Fibroblast of skin of back (primary cell): Measurements from ENCODE around the gene USP5.

Source experiments
- DNase-seq: peaks from one replicate; pipeline ENCODE4 v3.0.0-alpha.2; 2013

The USP5 gene

DNA sequence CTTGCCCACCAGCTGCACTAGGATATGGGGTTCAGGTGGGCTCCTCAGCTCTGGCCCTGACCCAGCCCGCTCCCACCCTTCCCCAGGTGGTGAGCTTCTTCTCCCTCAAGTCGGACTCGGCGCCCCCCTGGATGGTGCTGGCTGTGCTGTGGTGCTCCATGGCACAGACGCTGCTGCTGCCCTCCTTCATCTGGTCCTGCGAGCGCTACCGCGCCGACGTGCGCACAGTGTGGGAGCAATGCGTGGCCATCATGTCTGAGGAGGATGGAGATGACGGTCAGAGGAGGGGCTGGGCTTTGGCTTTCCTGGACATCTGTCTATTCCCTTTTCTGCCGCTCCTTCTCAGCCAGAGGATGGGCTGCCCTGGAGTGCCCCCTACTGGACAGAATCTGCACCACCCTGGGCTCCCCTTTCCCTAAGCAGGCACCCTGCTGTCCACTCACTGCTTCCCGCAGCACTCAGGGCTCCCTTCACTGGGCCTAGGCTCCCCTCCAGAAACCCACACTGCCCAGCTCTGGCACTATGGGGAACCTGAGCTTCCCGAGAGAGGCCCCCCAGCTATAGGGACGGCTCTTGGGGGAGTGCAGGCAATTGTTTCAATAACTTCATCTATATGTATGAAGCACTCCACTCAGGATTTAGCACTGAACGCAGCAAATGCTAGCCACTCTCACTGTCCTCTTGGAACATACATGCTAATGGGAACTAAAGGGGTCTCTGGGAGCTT is 26.4 kb upstream of the USP5 start:
- DNase-seq, result peak; percentile 82

DNA sequence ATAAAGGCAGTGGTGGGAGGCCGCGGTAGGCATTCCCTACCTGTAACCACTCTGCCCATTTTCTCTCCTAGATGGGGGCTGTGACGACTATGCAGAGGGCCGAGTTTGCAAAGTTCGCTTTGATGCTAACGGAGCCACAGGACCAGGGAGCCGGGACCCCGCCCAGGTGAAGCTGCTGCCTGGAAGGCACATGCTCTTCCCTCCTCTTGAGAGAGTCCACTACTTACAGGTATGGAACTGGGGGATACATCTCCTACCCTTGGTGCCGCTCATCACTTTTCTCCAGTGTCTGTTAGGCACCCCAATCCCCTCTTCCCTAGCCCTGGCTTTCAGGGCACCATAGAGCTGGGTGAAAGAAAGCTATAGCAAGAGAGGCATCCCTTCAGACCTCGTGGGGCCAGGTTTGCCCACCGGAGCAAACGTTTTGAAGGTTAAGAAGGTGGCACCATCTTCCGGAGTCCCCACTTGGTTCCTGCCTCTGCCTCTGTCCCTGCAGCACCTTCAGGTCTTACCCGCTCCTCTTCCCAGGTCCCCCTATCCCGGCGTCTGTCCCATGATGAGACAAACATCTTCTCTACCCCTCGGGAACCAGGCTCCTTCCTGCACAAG is 25.7 kb upstream of the USP5 start:
- no peak for DNase-seq

DNA sequence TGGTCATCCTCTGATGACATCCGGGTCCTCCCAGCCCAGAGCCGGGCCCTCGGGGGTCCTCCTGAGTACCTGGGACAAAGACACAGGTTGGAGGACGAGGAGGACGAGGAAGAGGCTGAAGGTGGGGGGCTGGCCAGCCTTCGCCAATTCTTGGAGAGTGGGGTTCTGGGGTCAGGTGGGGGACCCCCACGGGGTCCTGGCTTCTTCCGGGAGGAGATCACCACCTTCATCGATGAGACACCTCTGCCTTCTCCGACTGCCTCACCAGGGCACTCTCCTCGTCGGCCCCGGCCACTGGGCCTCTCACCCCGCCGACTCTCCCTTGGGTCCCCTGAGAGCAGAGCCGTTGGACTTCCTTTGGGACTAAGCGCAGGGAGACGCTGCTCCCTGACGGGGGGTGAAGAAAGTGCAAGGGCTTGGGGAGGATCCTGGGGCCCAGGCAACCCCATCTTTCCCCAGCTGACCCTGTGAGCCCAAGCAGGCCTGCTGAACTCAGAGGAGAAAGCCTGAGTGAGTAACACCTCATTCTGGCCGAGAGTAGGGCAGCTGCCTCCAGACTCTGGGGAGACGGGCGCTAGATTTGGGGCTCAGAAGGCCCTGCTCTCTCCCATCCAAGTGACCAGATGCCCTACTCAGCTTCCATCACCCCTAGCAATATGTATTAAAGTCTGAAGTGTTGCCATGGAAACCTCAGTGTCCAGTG is 25.1 kb upstream of the USP5 start:
- DNase-seq, result no peak

DNA sequence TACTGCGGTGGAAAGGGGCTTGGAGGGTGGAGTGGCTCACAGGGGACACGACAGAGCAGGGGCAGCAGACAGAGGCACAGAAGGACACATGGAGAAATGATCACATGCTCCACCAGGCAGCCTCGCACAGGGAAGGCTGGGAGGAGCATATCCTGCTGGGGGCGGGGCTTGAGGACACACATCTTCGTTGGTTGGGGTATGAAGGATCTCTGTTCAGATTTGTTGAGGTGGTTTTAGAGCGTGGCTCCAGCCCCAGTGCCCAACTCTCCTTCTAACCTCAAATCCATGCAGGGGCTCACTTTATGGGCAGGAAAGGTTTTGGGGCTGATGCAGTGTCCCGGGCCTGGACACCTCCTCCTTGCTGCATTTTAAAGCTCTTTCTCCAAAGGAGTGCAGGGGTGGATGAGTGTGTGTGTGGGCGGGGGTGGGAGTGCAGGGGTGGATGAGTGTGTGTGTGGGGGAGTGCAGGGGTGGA is 24.5 kb upstream of the USP5 start:
- DNase-seq, result peak; percentile 85

DNA sequence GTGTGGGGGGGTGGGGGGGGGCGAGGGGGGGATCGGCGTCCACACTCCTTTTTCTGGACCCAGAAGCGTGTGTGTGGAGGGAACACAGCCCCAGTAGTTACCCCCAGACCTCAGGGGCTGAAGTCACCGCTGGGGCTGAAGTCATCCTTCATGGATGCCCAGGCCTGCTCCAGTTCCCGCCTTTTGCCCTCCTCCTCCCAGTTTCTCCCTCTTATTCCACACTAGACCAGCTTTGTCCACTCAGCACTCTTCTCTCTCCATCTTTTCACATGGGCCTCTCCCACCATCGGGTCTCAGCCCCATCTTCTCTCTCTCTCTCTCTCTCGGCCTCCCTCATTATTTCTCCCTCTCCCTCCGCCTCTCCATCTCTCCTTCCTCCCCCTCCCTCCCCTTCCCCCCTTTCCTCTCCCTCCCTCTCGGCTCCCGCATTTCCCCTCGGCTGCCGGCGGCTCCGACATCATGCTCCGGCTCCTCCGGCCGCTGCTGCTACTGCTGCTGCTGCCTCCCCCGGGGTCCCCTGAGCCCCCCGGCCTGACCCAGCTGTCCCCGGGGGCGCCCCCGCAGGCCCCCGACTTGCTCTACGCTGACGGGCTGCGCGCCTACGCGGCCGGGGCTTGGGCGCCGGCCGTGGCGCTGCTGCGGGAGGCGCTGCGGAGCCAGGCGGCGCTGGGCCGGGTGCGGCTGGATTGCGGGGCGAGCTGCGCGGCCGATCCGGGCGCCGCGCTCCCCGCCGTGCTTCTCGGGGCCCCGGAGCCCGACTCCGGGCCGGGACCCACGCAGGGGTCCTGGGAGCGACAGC is 23.8 kb upstream of the USP5 start, which contains the start of gene P3H3:
Gene P3H3 (plus strand): TSS at position 426 of the 799 bp plus-strand sequence. CDS start 34 bp downstream, at position 460.
- DNase-seq, result peak; percentile 65

DNA sequence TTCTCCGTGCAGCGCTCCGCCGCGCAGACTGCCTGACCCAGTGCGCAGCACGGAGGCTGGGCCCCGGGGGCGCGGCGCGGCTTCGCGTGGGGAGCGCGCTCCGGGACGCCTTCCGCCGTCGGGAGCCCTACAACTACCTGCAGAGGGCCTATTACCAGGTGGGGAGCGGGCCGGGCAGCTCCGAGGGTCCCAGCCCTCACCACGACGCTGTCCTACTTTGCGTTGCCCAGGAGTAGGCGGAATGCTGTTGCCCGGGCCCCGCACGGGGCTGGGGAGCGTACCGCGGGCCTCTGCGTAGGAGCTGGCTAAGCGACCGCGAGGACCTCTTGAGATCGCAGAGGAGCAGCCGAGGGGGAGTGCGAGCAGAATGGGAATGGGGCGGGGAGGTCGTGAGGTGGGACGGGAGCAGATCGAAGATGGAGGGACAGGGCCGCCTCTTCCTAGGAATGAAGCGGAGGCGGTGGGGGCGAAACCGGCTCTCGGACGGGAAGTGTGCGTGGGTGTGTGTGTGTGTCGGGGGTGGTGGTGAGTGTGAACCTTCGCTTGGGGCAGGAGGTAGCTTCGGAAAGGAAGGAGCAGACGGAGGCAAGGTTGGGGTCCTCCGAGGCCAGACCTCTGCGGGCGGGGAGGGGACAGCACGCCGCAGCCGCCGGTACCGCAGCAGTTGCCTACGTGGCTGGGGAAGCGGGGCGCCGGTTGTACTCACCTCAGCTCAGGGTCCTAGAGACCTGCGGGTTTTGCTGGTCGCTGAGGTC is 23.0 kb upstream of the USP5 start:
- peak; percentile 58 for DNase-seq

DNA sequence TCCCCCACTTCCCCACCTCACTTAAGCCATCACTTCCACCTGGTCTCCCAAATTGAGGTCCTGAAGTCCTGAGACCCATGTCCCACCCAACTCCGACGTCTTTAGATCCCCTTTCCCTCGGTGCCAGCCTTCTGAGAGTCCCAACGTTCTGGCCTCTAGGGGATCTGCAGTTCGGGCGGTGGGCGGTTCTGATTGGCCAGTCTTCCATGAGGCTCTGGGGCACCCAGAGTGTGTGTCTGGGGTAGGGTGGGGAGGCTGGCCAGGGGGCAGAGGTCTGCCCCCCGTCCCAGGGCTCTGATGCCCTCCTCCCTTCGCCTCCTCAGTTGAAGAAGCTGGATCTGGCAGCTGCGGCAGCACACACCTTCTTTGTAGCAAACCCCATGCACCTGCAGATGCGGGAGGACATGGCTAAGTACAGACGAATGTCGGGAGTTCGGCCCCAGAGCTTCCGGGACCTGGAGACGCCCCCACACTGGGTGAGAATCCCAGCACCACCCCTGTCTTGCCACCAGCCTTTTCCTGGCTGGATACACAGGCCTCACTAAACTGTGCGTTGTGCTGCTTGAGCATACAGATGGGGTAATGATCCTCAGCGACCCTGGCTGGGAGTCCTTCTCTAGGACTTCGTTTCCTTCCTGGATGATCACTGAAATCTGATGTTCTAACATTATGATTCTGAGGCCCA is 22.3 kb upstream of the USP5 start:
- DNase-seq, result peak; percentile 60

DNA sequence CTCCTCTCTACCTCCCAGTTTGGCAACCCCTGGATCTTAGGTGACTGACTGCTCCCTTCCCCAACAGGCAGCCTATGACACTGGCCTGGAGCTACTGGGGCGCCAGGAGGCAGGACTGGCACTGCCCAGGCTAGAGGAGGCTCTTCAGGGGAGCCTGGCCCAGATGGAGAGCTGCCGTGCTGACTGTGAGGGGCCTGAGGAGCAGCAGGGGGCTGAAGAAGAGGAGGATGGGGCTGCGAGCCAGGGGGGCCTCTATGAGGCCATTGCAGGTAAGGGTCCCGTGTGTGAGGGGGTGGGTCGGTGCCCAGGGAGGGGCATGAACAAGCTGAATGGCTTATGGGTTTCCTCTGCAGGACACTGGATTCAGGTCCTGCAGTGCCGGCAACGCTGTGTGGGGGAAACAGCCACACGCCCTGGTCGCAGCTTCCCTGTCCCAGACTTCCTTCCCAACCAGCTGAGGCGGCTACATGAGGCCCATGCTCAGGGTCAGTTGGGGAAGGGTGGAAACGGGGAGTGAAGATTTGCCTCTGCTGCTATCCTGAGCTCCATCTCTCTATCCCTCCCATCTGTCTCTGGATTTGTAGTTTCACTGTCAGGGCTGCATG is 21.6 kb upstream of the USP5 start:
- DNase-seq, result no peak

DNA sequence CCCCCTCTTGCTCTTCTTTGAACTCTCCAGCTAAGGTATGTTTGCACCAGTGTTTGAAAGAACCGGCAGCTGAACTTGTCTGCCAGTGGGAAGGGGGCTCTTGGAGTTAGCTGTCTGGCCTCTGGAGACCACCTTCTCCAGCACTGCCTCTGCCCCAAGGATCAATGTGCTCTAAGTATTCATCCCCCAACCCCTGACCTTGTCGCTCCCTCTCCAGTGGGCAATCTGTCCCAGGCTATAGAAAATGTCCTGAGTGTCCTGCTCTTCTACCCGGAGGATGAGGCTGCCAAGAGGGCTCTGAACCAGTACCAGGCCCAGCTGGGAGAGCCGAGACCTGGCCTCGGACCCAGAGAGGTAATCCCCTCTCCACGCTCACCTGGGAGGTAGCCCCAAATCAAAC is 21.0 kb upstream of the USP5 start:
- DNase-seq, result no peak

DNA sequence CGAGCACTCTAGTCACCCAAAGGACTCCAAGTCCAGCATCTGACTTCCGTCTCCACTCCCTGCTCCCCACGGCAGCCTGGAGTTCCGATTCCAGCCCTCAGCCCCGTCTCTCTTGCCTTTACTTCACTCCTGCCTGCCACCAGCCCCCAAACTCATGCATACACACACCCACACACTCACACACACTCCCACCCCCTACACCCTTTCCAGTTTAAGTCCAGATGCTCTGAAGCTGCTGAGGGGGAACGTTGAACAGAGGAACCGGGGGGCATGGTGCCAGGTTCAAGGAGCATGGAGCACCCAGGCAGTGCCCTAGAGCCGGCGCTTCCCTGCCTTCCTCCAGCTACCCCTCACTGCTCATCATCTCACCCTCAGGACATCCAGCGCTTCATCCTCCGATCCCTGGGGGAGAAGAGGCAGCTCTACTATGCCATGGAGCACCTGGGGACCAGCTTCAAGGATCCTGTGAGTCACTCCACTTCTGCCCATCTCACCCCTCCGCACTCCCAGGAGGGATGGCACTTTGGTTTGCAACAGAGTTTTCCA is 20.4 kb upstream of the USP5 start:
- DNase-seq, result no peak

DNA sequence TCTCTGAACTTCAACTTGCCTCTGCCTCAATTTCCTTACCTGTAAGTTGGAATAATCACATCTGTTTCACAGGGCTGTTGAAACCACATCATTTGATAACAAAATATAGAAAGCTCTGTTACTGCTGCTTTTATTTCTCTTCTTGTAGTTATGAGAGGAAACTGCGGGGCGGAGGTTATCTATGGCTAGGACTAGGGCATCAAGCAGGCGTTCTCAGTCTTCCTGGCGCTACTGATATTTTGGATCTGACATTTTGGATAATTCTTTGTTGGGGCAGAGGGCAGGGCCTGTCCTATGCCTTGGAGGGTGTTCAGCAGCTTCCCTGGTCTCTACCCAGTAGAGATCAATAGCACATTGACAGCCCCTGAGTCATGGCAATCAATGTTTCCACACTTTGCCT is 19.8 kb upstream of the USP5 start:
- DNase-seq, result no peak

DNA sequence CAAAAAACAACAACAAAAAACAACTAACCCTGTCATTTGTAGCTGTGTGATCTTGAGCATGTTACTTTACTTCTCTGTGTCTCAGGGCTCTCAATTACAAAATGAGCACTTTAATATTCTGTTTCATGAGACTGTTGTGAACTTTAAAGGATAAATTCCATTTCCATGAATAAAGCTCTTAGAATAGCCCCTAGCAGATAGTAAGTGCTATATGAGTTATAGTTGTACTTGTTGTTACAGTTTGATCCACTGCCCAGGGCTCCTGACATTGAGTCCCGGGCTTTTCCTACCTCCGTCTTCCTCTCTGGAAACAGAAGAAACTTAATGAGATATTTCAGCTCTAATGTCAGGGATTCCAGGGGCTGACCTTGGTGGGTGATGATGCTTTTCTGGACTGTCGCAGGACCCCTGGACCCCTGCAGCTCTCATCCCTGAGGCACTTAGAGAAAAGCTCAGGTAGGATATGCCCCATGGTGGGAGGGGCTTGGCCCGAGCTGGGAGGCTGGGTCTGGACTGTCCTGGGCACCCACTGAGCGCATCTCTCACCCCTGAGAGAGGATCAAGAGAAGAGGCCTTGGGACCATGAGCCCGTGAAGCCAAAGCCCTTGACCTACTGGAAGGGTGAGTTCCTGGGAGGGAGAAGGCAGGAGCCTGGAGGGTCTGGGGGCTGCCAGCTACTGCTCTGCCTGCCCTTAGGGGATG is 18.6 kb upstream of the USP5 start:
- no peak for DNase-seq

DNA sequence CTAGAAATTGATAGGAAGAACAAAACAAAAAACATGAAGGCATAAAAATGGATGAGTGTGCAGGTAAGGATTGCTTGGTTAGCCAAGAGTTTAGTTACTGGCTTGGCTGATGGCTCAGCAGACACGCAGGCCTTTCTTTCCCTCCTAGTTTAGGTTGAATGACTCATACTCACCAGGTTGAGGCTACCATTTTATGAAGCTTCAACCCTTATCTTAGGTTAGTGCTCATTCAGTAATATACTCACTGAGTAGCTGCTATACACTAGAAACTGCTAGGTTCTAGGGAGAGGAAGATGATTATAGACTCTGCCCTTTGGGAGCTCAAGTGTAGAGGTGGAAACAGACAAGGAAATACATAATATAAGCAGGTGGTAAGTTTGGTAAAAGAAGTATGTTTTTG is 17.7 kb upstream of the USP5 start:
- no peak for DNase-seq

DNA sequence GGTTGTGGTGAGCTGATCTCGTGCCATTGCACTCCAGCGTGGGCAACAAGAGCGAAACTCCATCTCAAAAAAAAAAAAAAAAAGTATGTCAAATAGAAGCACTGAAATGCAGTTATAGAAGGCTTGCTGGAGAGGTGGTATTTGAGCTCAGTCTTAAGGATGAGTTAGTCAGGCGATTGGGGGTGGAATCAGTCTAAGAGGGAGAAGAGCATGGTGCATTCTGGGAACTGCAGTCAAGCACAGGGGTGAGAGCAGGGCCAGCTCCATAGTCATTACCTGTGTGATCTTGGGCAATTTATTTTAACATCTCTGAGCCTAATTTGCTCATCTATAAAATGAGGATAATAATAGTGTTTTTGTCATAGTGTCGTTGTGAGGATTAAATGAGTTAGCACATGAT is 17.1 kb upstream of the USP5 start:
- DNase-seq, result no peak

DNA sequence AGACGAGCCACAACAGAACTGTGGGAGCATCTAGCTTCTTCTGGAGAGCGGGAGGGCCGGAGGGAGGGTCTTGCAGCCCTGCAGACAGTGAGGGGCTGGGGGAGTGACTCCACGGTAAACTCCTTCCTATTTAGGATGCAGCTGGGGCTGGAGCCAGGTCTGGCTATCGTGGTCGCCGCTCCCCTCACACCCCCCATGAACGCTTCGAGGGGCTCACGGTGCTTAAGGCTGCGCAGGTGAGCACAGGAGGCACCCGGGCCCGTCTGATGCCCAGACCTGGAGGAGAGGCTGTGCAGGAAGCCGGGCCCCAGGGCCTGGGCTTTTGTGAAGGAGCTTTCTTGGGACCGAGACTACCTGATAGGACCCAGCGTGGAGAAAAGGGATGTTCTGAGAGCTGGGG is 15.1 kb upstream of the USP5 start:
- no peak for DNase-seq

DNA sequence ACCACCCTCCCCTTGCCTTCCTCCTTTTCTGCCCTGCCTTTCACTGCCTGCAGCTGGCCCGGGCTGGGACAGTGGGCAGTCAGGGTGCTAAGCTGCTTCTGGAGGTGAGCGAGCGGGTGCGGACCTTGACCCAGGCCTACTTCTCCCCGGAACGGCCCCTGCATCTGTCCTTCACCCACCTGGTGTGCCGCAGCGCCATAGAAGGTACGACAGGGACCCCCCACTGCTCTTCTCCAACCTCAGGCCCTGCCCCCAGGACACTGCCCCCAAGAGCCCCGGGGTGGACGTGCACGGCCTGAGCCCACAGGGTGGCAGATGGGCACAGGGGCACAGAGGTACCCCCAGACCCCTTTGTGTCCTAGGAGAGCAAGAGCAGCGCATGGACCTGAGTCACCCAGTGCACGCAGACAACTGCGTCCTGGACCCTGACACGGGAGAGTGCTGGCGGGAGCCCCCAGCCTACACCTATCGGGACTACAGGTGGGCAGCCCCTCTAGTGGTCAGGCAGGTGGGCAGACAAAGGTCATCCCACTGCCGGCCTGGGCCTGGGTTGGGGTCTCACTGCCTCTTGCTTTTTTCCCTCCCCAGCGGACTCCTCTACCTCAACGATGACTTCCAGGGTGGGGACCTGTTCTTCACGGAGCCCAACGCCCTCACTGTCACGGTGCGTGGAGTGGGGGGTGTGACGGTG is 14.4 kb upstream of the USP5 start:
- no peak for DNase-seq

DNA sequence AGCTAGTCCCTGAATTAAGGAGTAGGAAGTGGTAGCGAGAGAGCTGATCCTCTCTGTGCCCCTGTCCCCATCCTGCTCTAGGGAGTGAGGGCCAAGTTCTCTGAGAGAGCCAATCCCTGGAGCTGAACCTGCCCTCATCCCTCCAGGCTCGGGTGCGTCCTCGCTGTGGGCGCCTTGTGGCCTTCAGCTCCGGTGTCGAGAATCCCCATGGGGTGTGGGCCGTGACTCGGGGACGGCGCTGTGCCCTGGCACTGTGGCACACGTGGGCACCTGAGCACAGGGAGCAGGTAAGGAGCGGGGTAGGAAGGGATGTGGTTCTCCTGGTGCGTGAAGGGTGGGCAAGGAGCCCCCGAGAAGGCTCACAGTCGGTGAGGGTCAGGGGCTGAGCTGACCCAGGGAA is 13.1 kb upstream of the USP5 start:
- DNase-seq, result no peak

DNA sequence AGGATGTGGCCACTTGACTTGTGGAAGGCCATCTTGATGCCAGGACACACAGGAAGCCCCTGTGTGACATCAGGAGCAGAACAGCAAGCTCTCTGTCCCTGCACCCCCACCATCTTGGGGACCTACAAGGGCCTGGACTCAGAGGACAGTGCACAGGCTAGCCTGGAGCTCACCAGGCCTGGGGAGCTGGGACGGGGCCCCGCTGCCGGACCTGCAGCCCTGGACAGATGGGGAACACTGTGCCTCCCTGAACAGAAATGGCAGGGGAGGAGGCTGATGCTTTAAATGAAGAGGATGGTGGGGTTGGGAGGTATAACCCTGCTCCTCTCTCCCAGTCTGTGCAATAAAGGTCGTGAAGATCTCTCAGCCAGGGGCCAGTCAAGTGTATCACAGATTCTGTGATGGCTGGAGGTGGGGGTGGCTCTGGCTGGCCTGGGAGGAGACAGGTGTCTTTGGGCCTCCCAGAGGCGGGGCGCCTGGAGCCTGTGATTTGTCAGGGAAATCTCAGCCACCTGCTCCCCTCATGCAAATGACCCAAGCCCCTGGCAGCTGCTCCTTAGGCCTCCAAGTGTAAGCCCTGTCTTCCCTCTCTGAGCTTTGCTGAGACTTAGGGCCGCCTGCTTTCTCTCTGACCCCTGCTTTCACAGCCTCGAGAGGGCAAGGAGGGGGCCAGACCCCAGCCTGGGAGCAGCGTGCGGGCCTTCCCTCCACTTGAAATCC is 12.3 kb upstream of the USP5 start:
- no peak for DNase-seq

DNA sequence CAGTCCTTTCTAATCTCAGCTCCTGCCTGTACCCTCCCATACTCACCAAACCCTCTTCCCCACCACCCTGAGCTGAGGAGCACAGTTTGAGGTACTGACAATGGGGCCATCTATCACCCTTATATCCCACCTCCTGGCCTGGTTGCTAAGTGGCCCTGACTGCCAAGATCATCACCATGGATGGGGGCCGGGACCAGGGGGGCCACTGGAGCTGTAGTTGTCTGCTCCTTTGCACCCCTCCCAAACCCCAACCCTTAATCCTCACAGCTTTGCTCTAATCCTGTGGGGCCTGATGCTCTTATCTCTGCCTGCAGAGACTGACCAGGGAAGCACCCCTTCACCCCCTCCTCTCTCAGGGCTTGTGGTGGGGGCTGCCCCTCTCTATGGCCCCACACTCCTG is 11.6 kb upstream of the USP5 start:
- DNase-seq, result no peak
